ENCODE results near the gene IER5.

IER5 gene

DNA sequence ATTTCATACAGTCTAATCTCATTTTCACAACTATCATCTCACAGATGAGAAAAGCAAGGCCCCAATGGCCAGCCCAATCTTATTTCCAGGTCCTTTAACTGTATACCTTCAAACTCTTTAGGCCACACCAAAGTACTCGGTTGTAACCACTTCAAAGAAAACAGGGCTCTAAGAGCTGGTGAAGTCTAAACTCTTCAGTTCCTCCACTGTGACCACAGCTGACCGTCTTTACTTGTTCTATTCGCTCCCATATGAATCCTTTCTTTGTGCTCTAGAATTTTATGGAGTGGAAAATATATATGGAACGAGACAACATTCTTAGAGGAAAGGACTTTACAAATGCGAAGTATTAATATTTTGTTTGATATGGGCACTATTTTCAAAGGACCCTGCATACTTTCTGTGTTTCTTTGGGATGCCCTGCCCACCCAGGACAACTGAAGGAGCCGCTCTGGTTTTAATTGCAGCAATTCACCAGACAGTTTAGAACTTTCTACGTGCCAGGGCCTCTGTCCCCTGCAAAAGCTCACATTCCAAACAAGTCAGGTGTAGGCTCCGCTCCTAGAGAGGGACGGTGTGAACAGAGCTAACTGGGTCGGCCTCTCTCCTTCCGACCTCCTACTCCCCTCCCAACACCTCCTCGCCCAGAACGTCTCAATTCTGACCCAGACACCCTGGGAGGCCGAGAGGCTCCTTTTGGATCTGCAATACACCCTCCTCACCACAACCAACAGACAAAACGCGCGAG lies 15.7 kb downstream of the IER5 start:
- no peak for ATAC-seq (replicated peaks; ENCODE audit: extremely low read depth, poor library complexity, severe bottlenecking)
- Mint-ChIP-seq H3K9me3 (no peaks in the 10 kb centered on the region), H3K36me3 (ENCODE audit: insufficient read depth) (peaks cover 9% of the 10 kb centered on the region), H3K4me1 (peaks cover 33% of the 10 kb centered on the region), H3K27ac (ENCODE audit: low read depth) (peak overlapping the region; percentile 88), H3K27me3 (no peaks in the 10 kb centered on the region), H3K4me3 (peak overlapping the region; percentile 80)
- DNase-seq (ENCODE audit: low spot score in 2 of 2): peak in 1 of 2 donors; percentile 31

DNA sequence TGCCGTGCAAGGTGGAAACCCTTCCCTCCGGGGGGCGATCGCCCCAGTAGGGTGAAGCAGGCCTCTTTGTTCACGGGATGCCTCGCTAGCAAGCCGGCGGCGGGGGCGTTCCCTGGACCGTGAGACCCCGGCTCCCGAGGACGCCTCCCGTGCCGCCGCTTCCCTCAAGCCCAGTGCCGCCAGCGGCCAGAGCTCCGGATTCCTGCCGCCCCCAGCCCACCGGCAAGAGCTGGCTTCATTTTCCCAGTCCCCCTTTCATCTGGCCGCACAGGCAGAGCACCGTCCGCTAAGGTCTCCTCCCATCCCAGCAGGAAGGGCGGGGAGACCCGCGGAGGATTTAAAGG lies 16.3 kb downstream of the IER5 start:
- DNase-seq (ENCODE audit: low spot score in 2 of 2): peak in 1 of 2 donors; percentile 28
- Mint-ChIP-seq H3K4me3 (peak overlapping the region; percentile 80), H3K9me3 (no peaks in the 10 kb centered on the region), H3K27ac (ENCODE audit: low read depth) (peak overlapping the region; percentile 88), H3K36me3 (ENCODE audit: insufficient read depth) (peaks cover 9% of the 10 kb centered on the region), H3K27me3 (no peaks in the 10 kb centered on the region), H3K4me1 (peaks cover 28% of the 10 kb centered on the region)
- peak; percentile 40 for ATAC-seq (replicated peaks; ENCODE audit: extremely low read depth, poor library complexity, severe bottlenecking)

DNA sequence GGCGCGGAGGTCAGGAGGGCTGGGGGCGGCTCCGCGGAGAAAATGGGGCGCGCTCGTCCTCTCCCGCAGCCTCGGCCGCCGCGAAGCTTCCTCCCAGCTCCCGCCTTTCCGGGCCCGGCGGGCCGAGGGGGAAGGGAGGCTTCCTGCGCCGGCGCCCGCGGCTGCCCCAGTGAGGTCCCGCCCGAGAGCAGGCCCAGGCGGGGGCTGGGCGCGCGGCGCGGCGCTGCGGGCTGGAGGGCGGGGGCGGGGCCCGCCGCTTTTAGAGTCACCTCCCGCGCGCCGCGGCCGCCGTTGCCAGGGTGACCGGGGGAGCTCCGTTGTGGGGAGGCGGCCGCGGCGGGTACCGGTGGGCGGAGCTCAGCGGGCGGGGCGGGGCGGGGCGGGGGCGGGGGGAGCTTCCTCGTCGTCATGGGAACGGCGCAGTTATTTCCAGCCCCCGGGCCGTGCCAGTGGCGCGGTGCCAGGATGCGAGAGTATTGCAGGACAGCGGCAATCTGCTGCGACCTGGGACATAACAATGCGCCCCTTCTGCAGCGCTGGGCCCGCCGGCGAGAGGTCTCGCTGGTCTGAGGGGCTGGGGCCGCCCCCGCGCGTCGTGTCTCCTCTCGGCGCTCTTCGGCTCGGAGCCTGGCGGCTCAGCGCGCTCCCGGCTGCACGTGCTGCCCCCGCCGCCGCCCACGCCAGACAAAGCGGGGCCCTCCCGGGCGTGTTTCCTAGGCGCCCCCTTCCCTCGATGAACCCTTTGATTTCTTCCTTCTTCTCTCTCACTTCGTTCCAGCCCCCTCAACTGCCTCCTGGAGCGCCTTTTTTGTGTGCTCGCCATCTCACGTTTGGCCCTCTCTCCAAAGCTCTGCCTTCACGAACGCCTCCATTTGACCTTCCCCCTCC lies 16.9 kb downstream of the IER5 start:
- Mint-ChIP-seq H3K27me3 (no peaks in the 10 kb centered on the region), H3K36me3 (ENCODE audit: insufficient read depth) (peaks cover 9% of the 10 kb centered on the region), H3K27ac (ENCODE audit: low read depth) (peak overlapping the region; percentile 96), H3K4me1 (peaks cover 23% of the 10 kb centered on the region), H3K4me3 (peak overlapping the region; percentile 80), H3K9me3 (no peaks in the 10 kb centered on the region)
- peak; percentile 80 to 83 for DNase-seq (ENCODE audit: low spot score in 2 of 2)
- ATAC-seq (replicated peaks; ENCODE audit: extremely low read depth, poor library complexity, severe bottlenecking): peak; percentile 92

DNA sequence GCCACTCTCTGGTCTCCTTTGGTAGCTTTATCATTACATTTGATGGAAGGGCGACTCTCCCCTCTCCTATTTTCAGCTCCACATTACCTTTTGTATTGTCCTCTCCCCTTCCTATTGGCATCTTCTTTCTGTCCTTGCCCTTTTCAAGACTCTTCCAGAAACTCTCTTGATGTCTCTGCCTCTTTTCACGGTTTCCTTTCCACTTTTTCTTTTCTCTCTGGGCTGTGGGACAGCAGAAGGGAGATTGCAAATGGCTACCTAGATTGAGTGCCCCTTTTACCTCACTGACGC lies 17.5 kb downstream of the IER5 start:
- DNase-seq (ENCODE audit: low spot score in 2 of 2) (no peak), ATAC-seq (replicated peaks; ENCODE audit: extremely low read depth, poor library complexity, severe bottlenecking) (no peak)
- no peaks in the 10 kb centered on the region for H3K9me3 Mint-ChIP-seq
- H3K4me3 Mint-ChIP-seq: peak overlapping the region; percentile 80
- H3K36me3 Mint-ChIP-seq (ENCODE audit: insufficient read depth): peaks cover 9% of the 10 kb centered on the region
- peak overlapping the region; percentile 96 for H3K27ac Mint-ChIP-seq (ENCODE audit: low read depth)
- peaks cover 20% of the 10 kb centered on the region for H3K4me1 Mint-ChIP-seq
- H3K27me3 Mint-ChIP-seq: peaks cover 5% of the 10 kb centered on the region

DNA sequence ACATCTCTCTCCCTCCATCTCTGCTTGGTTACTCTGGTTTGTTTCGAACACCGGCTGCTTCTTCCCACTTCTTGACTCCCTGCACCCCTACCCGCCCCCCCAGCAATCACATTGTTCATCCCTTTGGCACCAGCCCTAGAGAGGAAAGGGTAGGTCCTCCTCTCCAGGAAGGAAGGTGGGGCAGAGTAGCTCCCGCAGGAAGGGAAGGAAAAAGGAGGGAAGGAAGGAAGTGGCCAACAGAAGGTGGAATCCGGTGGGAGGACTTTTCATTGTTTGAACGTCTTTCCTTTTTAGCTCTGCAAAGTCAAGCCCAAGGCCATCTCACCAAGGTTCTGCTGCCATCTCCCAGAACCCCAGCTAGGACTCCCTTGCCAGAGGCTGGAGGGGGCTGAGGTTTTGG lies 18.0 kb downstream of the IER5 start:
- peak overlapping the region; percentile 96 for H3K27ac Mint-ChIP-seq (ENCODE audit: low read depth)

DNA sequence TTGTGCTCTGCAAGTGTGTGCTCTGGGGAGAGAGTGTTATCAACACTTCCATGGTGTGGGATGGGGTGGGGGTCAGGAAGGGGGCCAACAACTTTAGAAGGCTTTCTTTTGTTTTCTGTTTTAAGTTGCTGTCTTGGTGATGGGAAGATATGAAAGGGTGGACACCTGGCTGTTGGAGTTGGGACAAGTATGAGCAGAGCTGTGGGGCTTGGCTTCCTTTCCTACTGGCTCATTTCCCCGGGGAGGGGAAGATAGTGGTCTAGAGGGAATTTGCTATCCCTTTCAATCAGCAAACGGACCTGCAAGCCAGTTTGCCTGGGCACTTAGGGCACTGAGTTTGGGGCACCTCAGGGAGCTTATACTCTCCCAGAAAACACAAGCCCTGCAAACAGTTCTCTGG lies 19.2 kb downstream of the IER5 start:
- Mint-ChIP-seq H3K4me1 (peaks cover 20% of the 10 kb centered on the region), H3K27ac (ENCODE audit: low read depth) (no peak overlapping the region)
- no peak for ATAC-seq (replicated peaks; ENCODE audit: extremely low read depth, poor library complexity, severe bottlenecking)

More for the DNA sequence above, 18.0 kb downstream of the IER5 start:
- H3K27me3 Mint-ChIP-seq: peaks cover 10% of the 10 kb centered on the region
- ATAC-seq (replicated peaks; ENCODE audit: extremely low read depth, poor library complexity, severe bottlenecking) (no peak), DNase-seq (ENCODE audit: low spot score in 2 of 2) (no peak)
- H3K36me3 Mint-ChIP-seq (ENCODE audit: insufficient read depth): peaks cover 9% of the 10 kb centered on the region
- peak overlapping the region; percentile 80 for H3K4me3 Mint-ChIP-seq
- H3K9me3 Mint-ChIP-seq: no peaks in the 10 kb centered on the region
- peaks cover 20% of the 10 kb centered on the region for H3K4me1 Mint-ChIP-seq

DNA sequence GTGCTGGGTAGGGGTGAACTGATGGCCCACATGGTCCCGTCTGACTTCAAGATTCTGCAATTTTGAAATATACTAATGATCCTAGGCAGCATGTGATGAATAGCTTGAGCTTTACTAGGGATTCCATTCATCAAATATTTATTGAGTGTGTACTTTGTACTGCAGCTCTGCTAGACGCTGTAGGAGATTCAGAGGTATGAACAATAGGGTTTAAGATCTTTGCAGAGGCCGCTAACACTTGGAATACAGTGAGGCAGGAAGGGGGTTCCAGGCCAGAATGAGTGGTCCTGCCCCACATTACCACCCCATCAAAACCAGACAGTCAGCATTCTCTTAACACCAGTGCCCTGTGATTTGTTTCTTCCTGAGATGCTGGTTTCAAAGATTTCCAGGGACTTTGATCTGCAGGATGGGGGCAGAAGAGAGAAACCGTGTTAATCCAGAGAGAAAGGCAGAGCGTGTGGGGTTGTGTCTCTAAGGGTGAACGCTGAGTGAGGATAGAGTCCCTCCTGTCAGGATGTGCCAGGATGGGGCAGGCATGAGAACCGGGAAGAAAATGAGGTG lies 19.9 kb downstream of the IER5 start:
- DNase-seq (ENCODE audit: low spot score in 2 of 2) (no peak), ATAC-seq (replicated peaks; ENCODE audit: extremely low read depth, poor library complexity, severe bottlenecking) (no peak)
- Mint-ChIP-seq H3K4me3 (no peak overlapping the region), H3K4me1 (peaks cover 15% of the 10 kb centered on the region), H3K36me3 (ENCODE audit: insufficient read depth) (peaks cover 9% of the 10 kb centered on the region), H3K27ac (ENCODE audit: low read depth) (no peak overlapping the region), H3K27me3 (peaks cover 25% of the 10 kb centered on the region), H3K9me3 (no peaks in the 10 kb centered on the region)

More for the DNA sequence above, 19.2 kb downstream of the IER5 start:
- Mint-ChIP-seq H3K27me3 (peaks cover 23% of the 10 kb centered on the region), H3K36me3 (ENCODE audit: insufficient read depth) (peaks cover 9% of the 10 kb centered on the region), H3K9me3 (no peaks in the 10 kb centered on the region), H3K4me3 (no peak overlapping the region)
- DNase-seq (ENCODE audit: low spot score in 2 of 2): no peak

DNA sequence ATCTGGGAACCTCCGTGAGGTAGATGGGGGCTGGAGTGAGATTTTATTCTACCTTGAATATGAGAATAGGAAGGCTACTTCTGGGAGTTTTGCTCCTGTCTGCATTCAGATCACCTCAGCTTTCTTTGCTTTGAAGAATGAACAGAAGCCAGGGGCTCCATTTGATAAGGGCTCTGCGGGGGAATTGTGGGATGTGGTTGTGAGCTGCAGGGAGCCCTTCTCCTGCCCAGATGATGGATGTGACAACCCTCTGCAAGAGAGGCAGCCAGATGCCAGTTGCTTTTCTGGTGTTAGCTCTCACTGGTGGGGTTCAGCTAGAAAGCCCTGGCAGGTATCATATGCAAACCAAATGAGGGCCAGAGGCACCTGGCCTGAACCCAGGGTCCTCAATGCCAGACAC lies 21.5 kb downstream of the IER5 start:
- Mint-ChIP-seq H3K4me1 (peaks cover 15% of the 10 kb centered on the region), H3K4me3 (no peak overlapping the region), H3K27me3 (peaks cover 25% of the 10 kb centered on the region), H3K9me3 (no peaks in the 10 kb centered on the region), H3K36me3 (ENCODE audit: insufficient read depth) (peaks cover 6% of the 10 kb centered on the region), H3K27ac (ENCODE audit: low read depth) (no peak overlapping the region)
- DNase-seq (ENCODE audit: low spot score in 2 of 2) (no peak), ATAC-seq (replicated peaks; ENCODE audit: extremely low read depth, poor library complexity, severe bottlenecking) (no peak)

DNA sequence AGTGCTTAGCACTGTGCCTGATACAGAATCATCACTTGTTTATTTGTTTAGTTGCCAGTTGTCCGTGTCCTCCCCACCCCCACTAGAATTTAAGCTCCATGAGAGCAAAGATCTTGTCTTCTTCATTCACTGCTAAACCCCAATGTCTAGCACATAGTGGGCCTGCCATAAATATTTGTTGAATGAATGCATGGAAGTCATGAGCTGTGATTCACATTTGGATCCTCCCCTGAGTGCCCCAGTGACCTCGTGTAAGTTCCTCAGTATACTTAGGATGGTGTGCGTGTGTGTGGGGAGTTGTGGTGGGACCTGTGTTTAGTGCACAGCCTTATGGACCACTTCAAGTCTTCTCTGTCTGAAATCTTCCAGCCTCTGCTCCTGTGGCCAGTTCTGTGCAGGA lies 23.1 kb downstream of the IER5 start:
- peaks cover 25% of the 10 kb centered on the region for H3K27me3 Mint-ChIP-seq
- no peaks in the 10 kb centered on the region for H3K9me3 Mint-ChIP-seq
- DNase-seq (ENCODE audit: low spot score in 2 of 2) (no peak), ATAC-seq (replicated peaks; ENCODE audit: extremely low read depth, poor library complexity, severe bottlenecking) (no peak)
- H3K27ac Mint-ChIP-seq (ENCODE audit: low read depth): no peak overlapping the region
- H3K4me3 Mint-ChIP-seq: no peak overlapping the region
- H3K36me3 Mint-ChIP-seq (ENCODE audit: insufficient read depth): no peaks in the 10 kb centered on the region
- H3K4me1 Mint-ChIP-seq: peaks cover 6% of the 10 kb centered on the region

DNA sequence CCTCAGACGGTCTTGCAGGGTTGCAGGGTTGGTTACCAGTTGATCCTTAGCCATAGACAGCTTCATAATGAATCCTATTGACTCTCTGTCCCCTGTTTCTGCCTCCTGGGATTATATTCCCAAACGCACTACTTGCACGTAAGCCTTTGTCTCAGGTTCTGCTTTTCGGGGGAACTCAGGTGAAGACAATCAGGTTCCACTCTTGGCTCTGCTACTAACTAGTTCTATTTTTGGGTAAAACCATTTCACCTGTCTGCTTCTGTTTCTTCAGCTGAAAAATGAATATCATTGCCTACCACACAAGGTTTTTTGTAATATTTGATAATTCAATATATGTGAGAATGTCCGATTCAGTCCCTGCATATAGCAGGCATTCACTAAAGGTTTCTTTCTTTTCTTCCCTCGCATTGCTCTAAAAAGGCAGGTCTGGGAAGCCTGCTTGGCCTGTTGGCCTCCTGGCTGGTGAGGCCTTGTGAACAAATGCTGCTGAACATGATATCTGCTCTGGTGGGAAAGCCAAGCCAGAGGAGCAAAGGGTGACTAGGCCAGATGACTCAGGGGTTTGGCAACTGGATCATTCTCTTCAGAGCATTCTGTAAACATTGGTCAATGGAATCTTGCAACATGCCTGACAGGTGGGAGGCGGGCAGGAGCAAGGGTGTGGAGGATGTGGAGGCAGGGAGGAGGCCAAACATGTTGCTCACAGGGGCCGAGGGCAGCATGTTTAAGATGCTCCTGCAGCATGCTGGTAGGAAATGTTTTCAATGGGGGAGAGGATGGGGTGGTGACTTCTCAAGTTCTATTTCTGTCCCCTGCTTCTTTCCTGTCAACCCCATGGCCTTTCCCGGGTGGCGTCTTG lies 23.8 kb downstream of the IER5 start:
- DNase-seq (ENCODE audit: low spot score in 2 of 2) (no peak), ATAC-seq (replicated peaks; ENCODE audit: extremely low read depth, poor library complexity, severe bottlenecking) (no peak)
- H3K36me3 Mint-ChIP-seq (ENCODE audit: insufficient read depth): no peaks in the 10 kb centered on the region
- H3K4me3 Mint-ChIP-seq: no peak overlapping the region
- no peak overlapping the region for H3K27ac Mint-ChIP-seq (ENCODE audit: low read depth)
- peaks cover 6% of the 10 kb centered on the region for H3K4me1 Mint-ChIP-seq
- peaks cover 25% of the 10 kb centered on the region for H3K27me3 Mint-ChIP-seq
- H3K9me3 Mint-ChIP-seq: no peaks in the 10 kb centered on the region

DNA sequence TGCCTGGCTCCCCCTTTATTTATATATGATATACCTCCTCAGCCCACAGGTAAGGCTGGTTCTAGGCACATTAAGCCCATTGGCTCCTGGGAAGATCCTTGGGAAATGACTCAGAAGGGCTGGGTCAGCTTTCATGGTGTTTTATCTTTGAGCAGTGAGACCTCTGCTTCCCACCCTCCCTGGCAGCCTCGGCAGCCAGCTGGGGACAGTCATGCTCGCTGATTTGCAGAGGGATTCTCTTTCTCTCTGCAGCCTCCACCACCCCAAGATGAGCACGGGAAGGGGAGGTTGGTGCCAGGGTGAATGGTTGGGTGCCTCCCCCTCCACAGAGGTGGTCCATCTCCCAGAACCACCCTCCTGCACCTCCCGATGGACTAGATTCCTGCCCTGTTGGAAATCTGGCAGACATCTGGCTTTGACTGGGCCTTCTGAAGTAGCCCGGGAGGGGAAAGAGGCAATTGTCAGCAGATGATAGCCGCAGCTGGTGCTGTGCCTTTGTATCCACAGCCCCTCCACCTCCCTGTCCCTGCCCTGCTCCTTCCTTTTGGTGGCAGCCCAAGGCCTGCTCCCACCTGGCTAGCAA lies 24.6 kb downstream of the IER5 start:
- no peak overlapping the region for H3K27ac Mint-ChIP-seq (ENCODE audit: low read depth)
- no peaks in the 10 kb centered on the region for H3K9me3 Mint-ChIP-seq
- ATAC-seq (replicated peaks; ENCODE audit: extremely low read depth, poor library complexity, severe bottlenecking) (no peak), DNase-seq (ENCODE audit: low spot score in 2 of 2) (no peak)
- peaks cover 25% of the 10 kb centered on the region for H3K27me3 Mint-ChIP-seq
- peaks cover 6% of the 10 kb centered on the region for H3K4me1 Mint-ChIP-seq
- H3K36me3 Mint-ChIP-seq (ENCODE audit: insufficient read depth): no peaks in the 10 kb centered on the region
- no peak overlapping the region for H3K4me3 Mint-ChIP-seq

All from central memory CD8-positive, alpha-beta T cell (primary cell).